HG03045 (cell line): ENCODE data around the gene PRDX2.
"Not testable (repeated sequence)": the region's sequence is repeated elsewhere in the genome, so short reads cannot be mapped to it uniquely, and the experiment has no call there.

ENCODE experiments used
- ATAC-seq: cut with Tn5 transposase; IDR thresholded peaks from one replicate; pipeline ENCODE4 v1.9.1; 2021; ENCODE audit warnings: mild to moderate bottlenecking, moderate library complexity; ENCODE audit not compliant: unreplicated experiment

Gene PRDX2

DNA sequence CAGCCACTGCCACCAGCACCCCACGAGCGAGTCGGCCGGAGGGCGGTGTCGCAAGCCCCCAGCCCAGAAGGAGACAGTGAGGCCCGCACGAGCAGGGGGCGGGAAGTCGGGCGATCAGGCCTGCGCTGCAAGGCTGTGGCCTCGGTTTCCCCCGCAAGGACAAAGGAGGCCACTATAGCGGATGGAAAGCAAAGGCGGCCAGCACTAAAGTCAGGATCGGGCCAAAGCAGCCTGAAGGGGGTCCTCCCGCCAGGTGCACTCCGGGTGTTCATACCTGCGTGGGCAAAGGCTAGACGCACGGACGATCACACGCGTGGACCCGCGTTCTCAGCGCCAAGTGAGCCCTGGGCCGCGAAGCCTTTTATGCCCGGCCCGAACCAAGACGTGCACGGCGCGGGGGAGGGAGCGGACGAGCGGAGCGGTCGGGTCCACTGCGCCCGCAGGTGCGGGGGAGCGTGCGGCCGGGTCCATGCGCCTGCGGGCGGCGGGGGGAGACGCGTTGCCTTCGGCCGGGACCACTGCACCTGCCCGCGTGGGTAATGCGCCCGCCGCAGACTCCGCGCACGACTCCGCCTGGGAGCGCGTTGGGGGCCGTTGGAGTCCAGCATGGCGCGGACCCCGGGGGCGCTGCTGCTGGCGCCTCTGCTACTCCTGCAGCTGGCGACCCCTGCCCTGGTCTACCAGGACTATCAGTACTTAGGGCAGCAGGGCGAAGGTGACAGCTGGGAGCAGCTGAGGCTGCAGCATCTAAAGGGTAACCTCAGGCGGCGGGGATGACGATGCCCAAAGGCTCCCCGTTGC lies at the start of gene PRDX2, which contains the start of gene THSD8:
Gene PRDX2, minus strand, starts transcription at position 335 of the 801 bp plus-strand sequence. CDS start 539 bp downstream, outside the sequence.
Gene THSD8, plus strand, starts transcription at position 604 of the 801 bp plus-strand sequence. Its CDS starts 3 bp downstream, at position 607.
- no peak for ATAC-seq

DNA sequence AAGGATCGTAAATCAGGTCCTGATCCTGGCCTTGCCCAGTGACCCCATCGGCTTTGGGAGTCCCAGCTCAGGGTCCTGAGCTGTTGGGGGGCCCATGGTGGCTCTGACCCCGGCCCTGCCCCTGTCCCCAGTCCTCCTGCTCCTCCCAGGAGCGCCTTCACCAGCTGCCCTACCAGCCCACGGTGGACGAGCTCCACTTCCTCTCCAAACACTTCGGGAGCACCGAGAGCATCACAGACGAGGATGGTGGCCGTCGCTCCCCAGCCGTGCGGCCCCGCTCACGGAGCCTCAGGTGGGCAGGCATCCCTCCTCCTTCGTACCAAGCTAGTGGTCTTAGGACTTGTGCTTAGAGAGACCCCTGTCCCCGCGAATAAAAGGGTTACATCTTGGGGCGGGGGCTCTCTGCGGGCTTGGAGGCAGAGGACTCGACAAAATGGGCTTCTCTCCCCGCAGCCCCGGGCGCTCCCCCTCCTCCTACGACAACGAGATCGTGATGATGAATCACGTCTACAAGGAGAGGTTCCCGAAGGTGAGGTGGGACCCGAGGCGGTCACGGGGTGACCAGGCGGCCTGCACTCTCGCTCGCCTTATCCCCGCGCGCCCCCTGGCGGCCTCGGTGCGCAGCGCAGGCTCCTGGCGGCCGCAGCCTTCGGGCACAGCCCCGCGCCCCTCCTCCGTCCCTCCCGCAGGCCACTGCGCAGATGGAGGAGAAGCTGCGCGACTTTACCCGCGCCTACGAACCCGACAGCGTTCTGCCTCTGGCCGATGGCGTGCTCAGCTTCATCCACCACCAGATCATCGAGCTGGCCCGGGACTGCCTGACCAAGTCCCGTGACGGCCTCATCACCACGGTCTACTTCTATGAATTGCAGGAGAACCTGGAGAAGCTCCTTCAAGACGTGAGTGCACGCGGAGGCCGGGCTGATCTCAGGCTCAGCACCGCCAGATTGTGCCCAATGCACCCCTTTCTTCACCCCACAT lies 45.8 kb upstream of the PRDX2 start:
- no peak for ATAC-seq

DNA sequence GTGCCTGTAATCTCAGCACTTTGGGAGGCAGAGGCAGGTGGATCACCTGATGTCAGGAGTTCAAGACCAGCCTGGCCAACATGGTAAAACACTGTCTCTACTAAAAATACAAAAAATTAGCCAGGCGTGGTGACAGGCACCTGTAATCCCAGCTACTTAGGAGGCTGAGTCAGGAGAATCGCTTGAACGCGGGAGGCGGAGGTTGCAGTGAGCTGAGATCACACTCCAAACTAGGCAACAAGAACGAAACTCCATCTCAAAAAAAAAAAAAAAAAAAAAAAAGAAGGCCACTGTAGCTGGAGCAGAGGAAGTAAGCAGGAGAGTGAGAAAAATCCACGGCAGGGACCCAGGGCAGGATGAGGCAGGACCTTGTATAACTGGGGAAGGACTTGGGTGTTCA lies 45.0 kb upstream of the PRDX2 start:
- not testable (repeated sequence) for ATAC-seq

DNA sequence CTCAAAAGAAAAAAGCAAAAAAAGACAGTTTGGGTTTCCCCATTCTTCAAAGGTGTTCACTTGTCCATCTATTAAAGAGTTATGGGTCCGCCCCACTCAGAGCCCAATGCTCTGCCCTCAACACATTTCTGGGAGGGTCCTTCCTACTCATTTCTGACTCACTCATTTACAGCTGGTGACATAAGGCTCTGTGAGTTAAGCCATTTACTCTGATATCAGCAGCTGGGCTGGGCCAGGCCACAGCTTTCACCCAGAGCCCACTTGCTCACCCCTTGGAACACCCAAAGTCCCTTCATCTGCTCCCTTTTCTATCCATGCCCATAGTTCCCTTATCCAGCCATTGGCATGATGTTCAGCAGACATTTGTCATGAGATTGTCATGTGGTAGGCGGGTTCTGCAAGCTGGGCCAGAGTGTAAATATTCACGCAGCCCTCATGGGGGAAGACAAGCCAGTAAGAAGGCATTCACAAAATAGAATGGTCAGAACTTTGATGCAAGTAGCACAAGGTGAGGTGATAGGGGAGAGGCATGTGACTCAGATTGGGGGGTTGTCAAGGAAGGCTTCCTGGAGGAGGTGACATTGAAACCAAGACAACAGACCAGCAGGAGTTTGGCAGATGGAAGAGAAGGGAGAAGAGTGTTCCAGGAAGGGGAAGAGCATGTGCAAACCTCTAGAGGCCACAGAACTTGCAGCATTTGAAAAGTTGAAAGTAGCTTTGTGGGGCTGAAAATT lies 42.6 kb upstream of the PRDX2 start:
- ATAC-seq, result no peak

DNA sequence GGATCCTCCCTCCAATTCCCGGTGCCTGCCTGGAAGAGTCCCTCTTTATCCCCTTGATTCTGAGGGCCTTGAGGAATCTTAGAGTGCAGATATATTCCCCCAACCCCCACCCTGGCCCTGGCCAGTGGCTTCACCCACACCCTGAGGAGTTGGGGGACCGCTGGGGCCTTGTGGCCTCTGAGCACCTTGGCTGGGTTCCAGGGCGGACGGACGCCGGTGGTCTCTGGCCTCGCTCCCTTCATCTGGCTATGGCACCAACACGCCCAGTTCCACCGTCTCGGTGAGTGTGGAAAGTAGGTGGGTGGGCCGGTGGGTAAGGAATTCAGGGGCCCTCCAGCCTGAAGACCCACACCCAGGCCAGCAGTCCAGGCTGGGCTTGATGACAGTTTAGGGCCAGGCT lies 41.7 kb upstream of the PRDX2 start:
- ATAC-seq, result no peak

DNA sequence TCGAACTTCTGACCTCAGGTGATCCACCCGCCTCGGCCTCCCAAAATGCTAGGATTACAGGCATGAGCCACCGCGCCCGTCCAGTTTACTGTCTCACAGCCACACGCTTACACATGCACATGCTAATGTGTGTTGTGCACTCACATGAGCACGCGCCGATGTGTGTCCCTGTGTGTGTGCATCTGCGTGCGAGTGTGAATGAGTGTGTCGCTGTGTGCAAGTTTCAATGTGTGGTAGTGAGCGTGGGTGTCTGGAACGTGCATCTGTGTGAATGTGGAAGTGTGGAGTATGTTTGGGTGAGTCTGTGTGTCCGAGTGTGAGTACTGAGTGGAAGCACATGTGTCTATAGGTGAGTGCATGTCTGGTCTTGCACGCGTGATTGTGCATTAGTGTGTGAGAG lies 40.9 kb upstream of the PRDX2 start:
- no peak for ATAC-seq

DNA sequence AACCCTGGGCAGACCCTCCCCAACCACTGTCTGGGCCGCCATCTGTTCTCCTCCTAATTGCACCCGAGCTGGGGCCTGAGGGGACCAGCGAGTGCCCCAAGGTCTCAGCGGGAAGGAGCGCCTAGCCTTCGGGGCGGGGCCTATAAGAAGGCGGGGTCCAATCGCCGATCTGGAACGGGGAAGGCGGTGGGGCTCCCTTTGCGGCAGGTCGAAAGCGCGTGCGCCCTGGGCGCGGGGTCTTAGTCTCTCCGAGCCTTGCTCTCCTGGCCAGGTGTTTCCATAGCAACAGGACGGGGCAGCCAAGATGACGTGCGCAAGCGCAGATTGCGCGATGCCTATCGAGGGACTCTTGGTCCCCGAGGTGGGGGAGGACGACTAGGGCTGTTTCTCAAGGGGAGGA lies 39.5 kb upstream of the PRDX2 start:
- no peak for ATAC-seq

DNA sequence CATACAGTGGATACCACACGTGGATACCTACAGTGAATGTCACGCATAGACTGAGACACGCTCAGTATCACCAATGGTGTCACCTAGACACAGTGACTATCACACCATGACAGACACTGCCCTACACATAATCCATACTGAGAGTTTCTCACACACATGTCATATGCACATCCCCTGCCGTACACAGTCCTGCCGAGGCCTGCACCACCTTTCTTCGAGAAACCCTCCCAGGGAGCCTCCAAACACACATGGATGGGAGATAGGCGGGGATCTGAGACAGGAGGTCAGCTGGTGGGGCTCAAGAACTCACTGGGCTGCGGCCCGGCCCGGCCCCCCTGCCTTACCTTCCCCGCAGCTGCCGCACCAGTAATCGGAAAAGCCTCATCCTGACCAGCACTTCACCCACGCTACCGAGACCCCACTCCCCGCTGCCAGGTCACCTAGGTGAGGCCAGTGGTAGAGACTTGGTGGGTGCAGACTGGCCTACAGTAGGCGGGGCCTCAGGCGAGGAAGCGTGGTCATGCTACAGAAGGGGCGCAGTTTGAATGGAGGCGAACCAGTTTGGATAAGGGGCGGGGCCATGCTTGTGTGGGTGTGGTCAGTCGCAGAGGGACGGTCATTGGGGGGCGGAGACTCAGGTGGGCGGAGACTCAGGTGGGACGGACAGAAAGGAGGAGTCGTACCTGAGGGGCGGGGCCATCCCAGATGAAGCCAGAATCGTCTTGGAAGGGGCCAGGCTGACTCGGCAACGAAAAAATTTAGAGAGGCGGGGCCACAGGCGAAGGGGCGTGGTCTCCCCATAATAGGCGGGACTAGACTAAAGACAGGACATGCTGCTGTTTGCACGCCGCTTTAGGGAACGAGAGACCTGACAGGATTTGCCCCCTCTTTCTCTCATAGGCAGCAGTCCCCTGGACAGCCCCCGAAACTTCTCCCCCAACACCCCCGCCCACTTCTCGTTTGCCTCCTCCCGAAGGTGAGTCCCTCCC lies 38.8 kb upstream of the PRDX2 start:
- ATAC-seq, result no peak

DNA sequence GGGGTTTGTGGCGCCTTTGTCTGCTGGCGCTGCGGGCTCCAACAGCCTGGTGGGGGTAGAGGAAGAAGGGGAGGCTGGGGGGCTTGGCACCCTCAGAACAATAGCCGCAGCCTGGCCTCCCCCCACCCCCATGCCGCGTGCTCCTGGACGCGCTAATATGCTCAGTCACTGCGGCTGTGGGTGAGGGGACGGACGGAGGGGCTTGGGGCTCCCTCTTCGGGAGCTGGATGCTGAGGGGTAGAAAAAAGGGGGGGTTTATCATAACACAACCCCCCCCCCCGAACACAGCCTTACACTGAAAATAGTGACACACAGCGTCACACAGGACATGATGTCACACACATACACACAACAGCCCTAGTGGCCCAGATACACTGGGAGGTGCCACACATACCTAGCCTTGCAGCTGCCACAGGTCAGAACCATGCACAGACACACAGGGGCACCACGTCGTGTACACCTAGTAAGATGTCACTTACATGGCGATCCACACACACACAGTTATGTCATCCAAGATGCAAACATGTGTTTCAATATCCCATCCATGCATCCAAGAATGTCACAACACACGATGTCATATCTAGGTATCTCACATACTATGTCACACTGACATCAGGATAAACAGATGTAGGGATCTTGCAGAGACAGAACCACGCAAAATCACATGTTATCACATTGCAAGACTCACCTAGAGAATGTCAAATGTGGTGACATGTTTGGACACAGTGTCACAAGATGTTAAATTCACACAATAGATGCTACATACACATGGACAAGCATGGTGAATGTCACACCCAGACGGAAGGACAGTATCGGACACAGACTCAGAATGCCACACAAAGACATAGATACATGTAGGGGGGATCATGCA lies 37.5 kb upstream of the PRDX2 start:
- ATAC-seq, result no peak

DNA sequence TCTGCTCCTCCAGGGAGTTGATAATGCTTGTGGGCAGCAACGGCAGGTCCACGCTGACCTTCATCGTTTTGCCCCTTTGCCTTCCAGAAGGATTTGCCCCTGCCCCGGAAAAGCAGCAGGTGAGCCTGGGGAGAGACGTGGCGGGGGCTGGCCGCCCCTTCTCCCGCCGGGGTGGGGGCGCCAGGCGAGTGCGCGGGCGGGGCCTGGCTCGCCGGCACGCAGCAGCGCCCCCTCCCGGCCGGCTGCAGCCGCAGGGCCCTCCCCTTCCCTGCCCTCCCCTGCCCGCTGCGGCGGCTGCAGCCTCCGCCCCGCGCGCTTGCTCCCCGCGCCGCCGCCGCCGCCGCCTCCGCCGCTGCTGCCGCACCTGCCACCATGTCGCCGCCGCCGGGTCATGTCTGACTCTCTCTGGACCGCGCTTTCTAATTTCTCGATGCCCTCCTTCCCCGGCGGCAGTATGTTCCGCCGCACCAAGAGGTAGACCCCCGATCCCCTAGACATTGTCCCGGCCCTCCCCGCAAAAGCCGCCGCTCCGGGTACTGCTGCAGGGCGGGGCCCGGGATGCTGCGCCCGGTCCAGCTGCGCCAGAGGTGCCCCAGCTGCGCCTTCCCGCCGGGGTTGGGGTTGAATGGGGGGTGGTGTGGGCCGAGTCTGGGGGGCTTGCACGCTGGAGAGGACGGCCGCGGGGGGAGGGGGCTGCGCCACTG lies 36.7 kb upstream of the PRDX2 start, which contains the start of gene MAST1:
Gene MAST1, plus strand, starts transcription at position 334 of the 704 bp plus-strand sequence. Its CDS starts 58 bp downstream, at position 392.
- no peak for ATAC-seq

DNA sequence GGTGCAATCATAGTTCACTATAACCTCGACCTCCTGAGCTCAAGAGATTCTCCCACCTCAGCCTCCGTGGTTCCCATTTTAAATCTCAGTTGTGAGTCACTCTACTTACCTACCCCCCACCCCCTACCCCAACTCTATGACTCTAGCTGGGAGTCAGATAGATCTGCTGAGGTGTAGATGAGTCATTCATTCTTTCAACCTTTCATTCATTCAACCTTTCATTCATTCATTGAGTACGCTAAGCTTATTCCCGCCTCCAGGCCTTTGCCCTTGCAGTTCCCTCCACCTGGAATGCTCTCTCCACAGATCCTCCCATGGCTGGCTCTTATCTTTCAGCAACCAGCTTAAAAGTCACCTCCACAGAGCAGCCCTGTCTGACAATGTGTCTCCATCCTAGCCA lies 35.6 kb upstream of the PRDX2 start:
- ATAC-seq, result no peak

DNA sequence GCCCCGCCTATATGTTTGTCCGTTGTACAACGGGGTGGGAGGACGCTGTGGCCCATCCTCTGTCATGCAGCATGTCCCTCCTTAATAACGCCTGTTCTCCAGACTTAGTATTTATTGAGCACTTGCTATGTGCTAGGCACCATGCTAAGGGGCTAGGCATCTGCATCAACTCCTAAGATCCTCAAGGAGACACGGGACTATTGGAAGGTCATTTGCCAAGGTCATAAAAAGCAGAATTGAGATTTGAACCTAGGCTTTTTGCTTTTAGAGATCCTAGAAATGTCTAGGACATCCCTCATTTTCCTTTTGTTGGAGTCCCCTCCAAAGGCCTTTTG lies 34.9 kb upstream of the PRDX2 start:
- ATAC-seq, result no peak

DNA sequence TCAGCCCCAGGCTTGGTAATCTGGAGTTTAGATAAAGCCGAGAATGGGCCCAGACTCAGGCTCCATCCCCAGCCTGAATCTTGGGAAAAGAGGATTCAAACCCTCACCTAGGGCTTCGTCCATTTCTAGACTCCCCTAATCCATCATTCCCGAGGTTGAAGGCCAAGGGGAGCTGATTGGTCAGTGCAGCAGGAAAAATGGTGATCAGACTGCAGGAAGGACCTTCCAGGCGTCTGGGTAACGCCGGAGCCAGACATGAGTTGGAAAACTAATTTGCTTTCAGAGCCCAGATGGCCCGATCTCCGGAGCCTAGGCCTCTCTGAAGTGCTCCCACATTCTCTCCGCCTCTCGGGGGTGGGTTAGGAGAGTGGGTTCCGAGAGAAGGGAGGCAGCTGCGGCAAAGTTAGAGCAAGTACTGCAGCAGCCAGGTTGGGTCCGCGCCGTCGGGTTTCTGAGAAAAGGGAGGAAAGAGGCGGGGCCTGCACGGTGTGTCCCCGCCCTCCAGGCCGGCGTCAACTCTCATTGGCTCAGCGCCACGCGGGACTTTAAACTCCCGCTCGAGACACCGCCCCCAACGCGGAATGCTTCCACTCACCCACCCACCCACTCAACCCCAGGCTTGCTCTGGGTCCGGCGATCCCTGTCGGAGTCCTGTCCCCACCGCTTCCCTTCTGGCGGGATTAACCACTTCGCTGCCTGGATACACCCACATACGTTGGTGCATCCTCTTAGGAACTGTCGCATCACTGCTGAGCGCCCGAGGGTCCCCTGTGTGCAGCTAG lies 33.6 kb upstream of the PRDX2 start:
- ATAC-seq, result no peak

DNA sequence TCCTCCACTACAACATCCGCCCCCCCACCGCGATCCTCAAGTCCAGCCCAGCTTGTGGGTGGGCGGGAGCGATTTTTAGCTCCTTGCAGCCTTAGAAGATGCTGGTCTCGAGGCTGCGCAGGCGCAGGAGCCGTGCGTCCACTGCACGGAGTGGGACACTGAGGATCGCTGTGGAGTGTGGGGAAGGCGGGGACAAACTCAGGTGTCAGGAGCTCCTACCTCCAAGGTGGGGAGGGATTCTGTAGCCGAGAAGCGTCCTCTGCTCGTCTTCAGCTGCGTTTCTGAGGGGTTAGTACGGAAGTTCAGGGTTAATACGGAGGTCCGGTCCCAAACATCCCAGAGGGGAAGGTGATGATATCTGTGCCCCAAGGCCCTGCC lies 33.0 kb upstream of the PRDX2 start, which contains the start of gene RTBDN:
Gene RTBDN, minus strand, starts transcription at position 14 of the 378 bp plus-strand sequence. CDS start 4,600 bp downstream, outside the sequence.
- no peak for ATAC-seq

DNA sequence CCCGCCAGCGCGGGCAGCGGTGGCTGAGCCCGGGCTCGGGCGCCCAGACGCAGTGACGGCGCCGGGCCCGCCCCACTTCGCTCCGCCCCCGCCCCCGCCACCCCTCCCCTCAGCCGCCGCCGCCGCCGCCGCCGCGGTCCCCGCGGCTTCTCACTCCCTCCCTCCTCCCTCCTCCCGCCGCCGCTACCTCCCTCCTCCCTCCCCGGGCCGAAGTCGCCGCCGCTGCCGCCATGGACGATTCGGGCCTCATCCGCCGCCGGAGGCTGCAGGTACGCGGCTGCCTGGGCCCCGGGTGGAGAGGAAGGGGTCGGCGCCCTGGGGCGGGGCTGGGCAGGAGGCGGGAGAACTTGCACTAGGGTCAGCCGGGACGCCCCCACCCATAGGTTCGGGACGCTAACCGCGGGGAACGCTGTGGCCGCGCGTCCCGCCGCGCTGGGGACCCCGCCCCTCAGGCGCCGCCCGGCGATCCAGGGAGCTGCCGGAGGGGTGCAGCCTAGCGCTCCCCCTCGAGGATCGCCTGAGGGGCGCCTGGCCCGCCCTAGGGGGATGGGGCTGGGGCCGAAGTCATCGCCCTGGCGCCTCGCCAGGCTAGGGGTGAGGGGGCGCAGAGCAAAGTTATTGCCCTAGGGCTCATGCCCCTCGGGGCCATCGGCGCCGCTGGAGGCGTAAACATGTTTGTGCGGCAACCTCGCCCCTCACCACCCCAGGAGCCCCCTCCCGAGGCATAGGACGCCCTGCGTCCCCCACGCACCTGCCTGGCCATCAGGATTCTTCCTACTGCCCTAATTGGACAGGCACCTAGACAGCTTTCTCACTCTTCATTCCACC lies 32.4 kb upstream of the PRDX2 start:
- ATAC-seq, result no peak

DNA sequence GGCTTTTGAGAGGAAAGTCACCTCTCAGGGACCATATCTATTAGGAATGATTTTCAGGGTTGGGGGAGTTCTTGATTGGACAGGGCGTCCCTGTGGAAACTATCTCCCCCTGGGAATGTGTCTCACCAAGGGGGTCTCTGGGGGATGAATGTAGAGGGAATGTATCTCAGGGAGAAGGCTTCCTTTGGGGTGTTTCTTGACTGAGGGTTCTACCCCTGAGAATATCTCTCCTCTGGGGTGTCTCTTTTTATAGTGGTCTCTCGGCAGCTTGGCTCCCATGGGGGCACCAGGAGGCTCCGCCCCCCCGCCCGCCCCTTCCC lies 31.8 kb upstream of the PRDX2 start:
- ATAC-seq, result no peak

DNA sequence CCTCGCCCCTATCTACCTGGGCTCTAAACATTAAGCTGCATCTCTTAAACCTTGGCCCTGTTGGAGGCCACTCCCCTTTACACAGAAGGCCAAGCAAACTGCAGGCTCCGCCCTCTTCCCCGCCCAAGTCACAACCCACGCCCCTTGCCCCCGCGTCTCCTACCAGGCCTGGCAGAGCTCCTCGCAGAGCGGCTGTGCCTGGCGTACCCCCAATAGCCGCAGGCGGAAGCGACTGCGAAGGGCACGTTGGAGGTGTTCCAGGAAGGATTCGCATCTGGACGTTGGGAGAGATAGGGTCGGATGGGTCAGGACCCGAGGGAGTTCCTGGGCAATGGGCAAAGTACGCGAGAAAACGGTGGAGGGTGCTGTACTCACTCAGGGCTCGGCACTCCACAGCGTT lies 26.9 kb upstream of the PRDX2 start:
- ATAC-seq, result no peak
